ENCODE data around the gene SIRT4. TPM values are rescaled to one million over a fixed set of nuclear protein-coding genes. Genes with fewer than 3 reads are reported as not detected.

SIRT4 gene
- total RNA-seq, 1 experiment from 2014 or later: 1.5 TPM

DNA sequence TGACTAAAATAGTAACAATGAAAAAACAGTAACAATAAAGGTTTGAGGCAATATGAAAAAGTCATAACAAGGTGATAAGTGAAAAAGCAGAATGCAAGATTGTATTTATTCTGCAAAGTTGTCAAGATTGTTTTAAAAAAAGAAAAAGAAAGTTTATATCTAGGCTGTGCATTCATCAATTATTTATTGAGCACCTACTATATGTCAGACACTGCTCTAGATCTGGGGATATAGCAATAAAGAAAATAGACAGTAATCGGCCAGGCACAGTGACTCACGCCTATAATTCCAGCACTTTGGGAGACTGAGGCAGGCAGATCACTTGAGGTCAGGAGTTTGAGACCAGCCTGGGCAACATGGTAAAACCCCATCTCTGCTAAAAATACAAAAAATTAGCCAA is 21.7 kb downstream of the SIRT4 start:
- ChIA-PET CTCF (interaction anchor here (1.1 kb wide), 1 partner anchor 11 kb away, joined by 3 read pairs; no protein-coding TSS in a partner anchor), POLR2A (interaction anchor here (0.7 kb wide), 1 partner anchor 12 kb away, joined by 4 read pairs; no protein-coding TSS in a partner anchor)
- Histone ChIP-seq H3K4me1 (ENCODE audit: control insufficient read depth, insufficient read depth, low read length) (0 out of 2 replicates have a peak, but pooled peaks cover 4% of the 10 kb centered on the region), H3K9me3 (ENCODE audit: control insufficient read depth, insufficient read depth, low read depth, low read length) (no peaks in the 10 kb centered on the region), H3K4me3 (ENCODE audit: low read depth in 2 of 2, low read length in 2 of 2) (no peak overlapping the region), H3K27ac (ENCODE audit: low read length) (no peak overlapping the region), H3K27me3 (ENCODE audit: control insufficient read depth, insufficient read depth, low read length) (no peaks in the 10 kb centered on the region), H3K36me3 (ENCODE audit: control insufficient read depth, insufficient read depth, low read length) (no peaks in the 10 kb centered on the region)
- TF ChIP-seq, protein P1, sequence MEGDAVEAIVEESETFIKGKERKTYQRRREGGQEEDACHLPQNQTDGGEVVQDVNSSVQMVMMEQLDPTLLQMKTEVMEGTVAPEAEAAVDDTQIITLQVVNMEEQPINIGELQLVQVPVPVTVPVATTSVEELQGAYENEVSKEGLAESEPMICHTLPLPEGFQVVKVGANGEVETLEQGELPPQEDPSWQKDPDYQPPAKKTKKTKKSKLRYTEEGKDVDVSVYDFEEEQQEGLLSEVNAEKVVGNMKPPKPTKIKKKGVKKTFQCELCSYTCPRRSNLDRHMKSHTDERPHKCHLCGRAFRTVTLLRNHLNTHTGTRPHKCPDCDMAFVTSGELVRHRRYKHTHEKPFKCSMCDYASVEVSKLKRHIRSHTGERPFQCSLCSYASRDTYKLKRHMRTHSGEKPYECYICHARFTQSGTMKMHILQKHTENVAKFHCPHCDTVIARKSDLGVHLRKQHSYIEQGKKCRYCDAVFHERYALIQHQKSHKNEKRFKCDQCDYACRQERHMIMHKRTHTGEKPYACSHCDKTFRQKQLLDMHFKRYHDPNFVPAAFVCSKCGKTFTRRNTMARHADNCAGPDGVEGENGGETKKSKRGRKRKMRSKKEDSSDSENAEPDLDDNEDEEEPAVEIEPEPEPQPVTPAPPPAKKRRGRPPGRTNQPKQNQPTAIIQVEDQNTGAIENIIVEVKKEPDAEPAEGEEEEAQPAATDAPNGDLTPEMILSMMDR (IDR thresholded peaks at IDR 0.05): no peak
- TF ChIP-seq TCF7L2 (IDR thresholded peaks at IDR 0.05; ENCODE audit: low read depth, low read length): no peak
- TF ChIP-seq, protein P2, sequence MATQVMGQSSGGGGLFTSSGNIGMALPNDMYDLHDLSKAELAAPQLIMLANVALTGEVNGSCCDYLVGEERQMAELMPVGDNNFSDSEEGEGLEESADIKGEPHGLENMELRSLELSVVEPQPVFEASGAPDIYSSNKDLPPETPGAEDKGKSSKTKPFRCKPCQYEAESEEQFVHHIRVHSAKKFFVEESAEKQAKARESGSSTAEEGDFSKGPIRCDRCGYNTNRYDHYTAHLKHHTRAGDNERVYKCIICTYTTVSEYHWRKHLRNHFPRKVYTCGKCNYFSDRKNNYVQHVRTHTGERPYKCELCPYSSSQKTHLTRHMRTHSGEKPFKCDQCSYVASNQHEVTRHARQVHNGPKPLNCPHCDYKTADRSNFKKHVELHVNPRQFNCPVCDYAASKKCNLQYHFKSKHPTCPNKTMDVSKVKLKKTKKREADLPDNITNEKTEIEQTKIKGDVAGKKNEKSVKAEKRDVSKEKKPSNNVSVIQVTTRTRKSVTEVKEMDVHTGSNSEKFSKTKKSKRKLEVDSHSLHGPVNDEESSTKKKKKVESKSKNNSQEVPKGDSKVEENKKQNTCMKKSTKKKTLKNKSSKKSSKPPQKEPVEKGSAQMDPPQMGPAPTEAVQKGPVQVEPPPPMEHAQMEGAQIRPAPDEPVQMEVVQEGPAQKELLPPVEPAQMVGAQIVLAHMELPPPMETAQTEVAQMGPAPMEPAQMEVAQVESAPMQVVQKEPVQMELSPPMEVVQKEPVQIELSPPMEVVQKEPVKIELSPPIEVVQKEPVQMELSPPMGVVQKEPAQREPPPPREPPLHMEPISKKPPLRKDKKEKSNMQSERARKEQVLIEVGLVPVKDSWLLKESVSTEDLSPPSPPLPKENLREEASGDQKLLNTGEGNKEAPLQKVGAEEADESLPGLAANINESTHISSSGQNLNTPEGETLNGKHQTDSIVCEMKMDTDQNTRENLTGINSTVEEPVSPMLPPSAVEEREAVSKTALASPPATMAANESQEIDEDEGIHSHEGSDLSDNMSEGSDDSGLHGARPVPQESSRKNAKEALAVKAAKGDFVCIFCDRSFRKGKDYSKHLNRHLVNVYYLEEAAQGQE (IDR thresholded peaks at IDR 0.05; ENCODE audit: insufficient read depth in 1 of 2, low read depth in 2 of 2, low read length in 1 of 2): no peak
- in situ Hi-C loops (cut with HindIII; ENCODE audit: low pct_unique_long_range_greater_than_20kb, low sequenced_read_pairs): no loop called here
- DNase-seq (ENCODE audit: low read depth, low spot score) (no peak), ATAC-seq (no peak)
- no TSS peak for BruUV-seq (replicated peaks)
- intact Hi-C loops (cut with micrococcal nuclease; ENCODE audit: unreplicated experiment): no loop called here

DNA sequence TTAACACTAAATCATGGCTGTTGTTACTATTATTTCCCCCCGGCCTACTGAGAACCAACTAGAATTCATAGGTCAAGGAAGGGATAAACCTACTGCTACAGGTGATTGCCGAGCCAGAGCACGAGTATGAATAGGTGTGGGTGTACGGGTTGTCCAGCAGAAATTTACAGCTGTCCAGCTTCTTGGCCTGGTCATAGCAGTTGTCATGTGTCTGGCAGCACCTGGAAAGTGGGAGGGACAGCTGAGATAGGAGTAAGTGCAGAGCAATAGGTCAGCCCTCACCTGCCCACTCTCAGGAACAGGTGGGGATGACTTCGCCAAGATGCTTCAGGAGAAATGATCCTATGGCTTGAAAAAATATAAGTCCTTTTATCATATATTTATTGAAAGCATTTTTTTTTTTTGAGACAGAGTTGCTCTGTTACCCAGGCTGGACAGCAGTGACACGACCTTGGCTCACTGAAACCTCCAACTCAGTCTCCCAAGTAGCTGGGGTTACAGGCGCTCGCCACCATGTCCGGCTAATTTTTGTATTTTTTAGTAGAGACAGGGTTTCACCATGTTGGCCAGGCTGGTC is 22.8 kb downstream of the SIRT4 start:
- ChIA-PET POLR2A (no interaction called here), CTCF (interaction anchor here (0.7 kb wide), 1 partner anchor 57 kb away, joined by 4 read pairs; no protein-coding TSS in a partner anchor)
- no peak overlapping the region for H3K4me3 ChIP-seq (ENCODE audit: low read depth in 2 of 2, low read length in 2 of 2)
- in situ Hi-C loops (cut with HindIII; ENCODE audit: low pct_unique_long_range_greater_than_20kb, low sequenced_read_pairs) (no loop called here), intact Hi-C loops (cut with micrococcal nuclease; ENCODE audit: unreplicated experiment) (loop anchor here (1.0 kb wide), 1 partner anchor 109 kb away; no protein-coding TSS in a partner anchor)
- BruUV-seq (replicated peaks): no TSS peak
- ATAC-seq: no peak; the same call in 1 of the 2 replicates
- no peak overlapping the region for H3K27ac ChIP-seq (ENCODE audit: low read length)
- H3K27me3 ChIP-seq (ENCODE audit: control insufficient read depth, insufficient read depth, low read length): no peaks in the 10 kb centered on the region
- no peaks in the 10 kb centered on the region for H3K9me3 ChIP-seq (ENCODE audit: control insufficient read depth, insufficient read depth, low read depth, low read length)
- 0 out of 2 replicates have a peak, but pooled peaks cover 4% of the 10 kb centered on the region for H3K4me1 ChIP-seq (ENCODE audit: control insufficient read depth, insufficient read depth, low read length)
- no peaks in the 10 kb centered on the region for H3K36me3 ChIP-seq (ENCODE audit: control insufficient read depth, insufficient read depth, low read length)
- DNase-seq (ENCODE audit: low read depth, low spot score): no peak
- TF ChIP-seq SIN3A (IDR thresholded peaks at IDR 0.05; ENCODE audit: borderline replicate concordance, insufficient read depth, low read depth, low read length): no peak
- TF ChIP-seq, protein P2 (IDR thresholded peaks at IDR 0.05; ENCODE audit: insufficient read depth in 1 of 2, low read depth in 2 of 2, low read length in 1 of 2): no peak
- no peak for TF ChIP-seq POLR2AphosphoS5 (IDR thresholded peaks at IDR 0.05; ENCODE audit: low read depth, low read length)
- TF ChIP-seq, protein P1 (IDR thresholded peaks at IDR 0.05): no peak
- TF ChIP-seq TCF7L2 (IDR thresholded peaks at IDR 0.05; ENCODE audit: low read depth, low read length): no peak
